SK-N-MC (cell line): ENCODE data around the gene EPHA4.

ENCODE experiments used
- DNase-seq: peaks from one replicate; pipeline ENCODE4 v3.0.0-alpha.2; 2011; ENCODE audit warnings: low read depth, low spot score
- H3K27ac ChIP-seq: fragments of 200-600 bp; sonication (generic); 2 replicates; pipeline ENCODE4 v1.5.1; 2016; ENCODE audit warnings: mixed run types
- H3K36me3 ChIP-seq: fragments of 200-600 bp; sonication (generic); 2 replicates; pipeline ENCODE4 v1.6.1; 2017; ENCODE audit warnings: antibody characterized with exemption, low read length, mixed read lengths; ENCODE audit not compliant: insufficient read depth
- H3K4me3 ChIP-seq: fragments of 200-600 bp; sonication (generic); 2 replicates; pipeline ENCODE4 v1.5.1; 2016
- H3K9ac ChIP-seq: fragments of 200-600 bp; sonication (generic); 2 replicates; pipeline ENCODE4 v1.8.0; 2017; ENCODE audit warnings: mixed run types, mixed read lengths; ENCODE audit not compliant: insufficient read length
- H3K9me3 ChIP-seq: fragments of 200-600 bp; sonication (generic); 2 replicates; pipeline ENCODE4 v1.6.1; 2017; ENCODE audit warnings: low read depth, mild to moderate bottlenecking, antibody characterized with exemption, low read length, moderate library complexity, mixed read lengths
- EZH2 ChIP-seq: fragments of 200-600 bp; sonication (generic); IDR thresholded peaks from one replicate; pipeline ENCODE4 v1.6.1; 2017; ENCODE audit warnings: antibody characterized with exemption
- FOXP2 ChIP-seq: optimal IDR thresholded peaks from 2 replicates; pipeline ENCODE3; 2011; ENCODE audit warnings: mild to moderate bottlenecking, moderate library complexity; ENCODE audit not compliant: insufficient read depth; ENCODE audit errors: extremely low read length, control extremely low read depth
- POLR2AphosphoS5 ChIP-seq: IDR thresholded peaks from 2 replicates; pipeline ENCODE4 v1.6.1; 2012; ENCODE audit warnings: mild to moderate bottlenecking, low read depth, low read length, borderline replicate concordance

Gene EPHA4

DNA sequence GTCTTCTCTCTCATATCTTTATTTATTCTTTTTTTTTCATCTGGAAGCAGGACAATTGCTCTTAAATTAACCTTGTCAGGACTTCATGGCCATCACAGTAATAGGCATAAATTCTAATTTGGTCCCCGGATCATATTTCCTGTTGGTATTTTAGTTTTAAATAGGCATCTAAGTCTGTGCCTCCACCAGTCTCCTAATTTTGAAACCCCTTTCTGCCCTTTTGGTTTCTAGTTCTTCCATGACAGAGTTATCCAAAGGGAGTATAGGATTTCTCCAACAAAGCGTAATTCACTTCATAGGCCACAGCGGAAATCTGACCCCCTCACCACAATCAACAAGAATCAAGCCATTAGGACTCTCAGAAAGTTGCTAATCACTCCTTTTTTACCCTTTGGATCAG is 3.8 kb downstream of the EPHA4 start:
- TF ChIP-seq FOXP2 (no peak), POLR2AphosphoS5 (no peak), EZH2 (no peak)
- H3K36me3 ChIP-seq: peaks cover 49% of the 10 kb centered on the region
- H3K9me3 ChIP-seq: no peaks in the 10 kb centered on the region
- DNase-seq: no peak
- no peak overlapping the region for H3K9ac ChIP-seq
- H3K27ac ChIP-seq: no peak overlapping the region
- H3K4me3 ChIP-seq: no peak overlapping the region

DNA sequence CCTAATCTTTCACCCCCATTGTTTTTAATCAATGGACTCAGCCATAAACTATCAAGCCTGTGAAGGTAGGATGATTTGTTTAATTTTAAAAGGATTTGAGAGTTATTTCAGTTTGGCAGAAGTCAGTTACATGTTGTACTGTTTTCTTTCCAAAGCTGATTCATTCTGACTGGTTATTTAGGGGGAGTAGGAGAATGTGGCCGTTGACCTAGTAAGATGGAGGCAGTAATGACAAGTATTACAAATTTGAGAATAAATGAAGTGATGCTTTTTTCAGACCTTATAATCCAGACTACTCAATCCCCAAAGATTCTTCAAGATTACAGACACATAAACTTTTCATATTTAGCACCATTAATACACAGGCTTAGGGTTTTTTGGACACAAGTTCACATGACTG is 4.3 kb downstream of the EPHA4 start:
- Histone ChIP-seq H3K4me3 (no peak overlapping the region), H3K9me3 (no peaks in the 10 kb centered on the region), H3K36me3 (peaks cover 54% of the 10 kb centered on the region), H3K9ac (no peak overlapping the region), H3K27ac (no peak overlapping the region)
- DNase-seq: no peak
- TF ChIP-seq FOXP2: no peak
- no peak for TF ChIP-seq EZH2
- no peak for TF ChIP-seq POLR2AphosphoS5

DNA sequence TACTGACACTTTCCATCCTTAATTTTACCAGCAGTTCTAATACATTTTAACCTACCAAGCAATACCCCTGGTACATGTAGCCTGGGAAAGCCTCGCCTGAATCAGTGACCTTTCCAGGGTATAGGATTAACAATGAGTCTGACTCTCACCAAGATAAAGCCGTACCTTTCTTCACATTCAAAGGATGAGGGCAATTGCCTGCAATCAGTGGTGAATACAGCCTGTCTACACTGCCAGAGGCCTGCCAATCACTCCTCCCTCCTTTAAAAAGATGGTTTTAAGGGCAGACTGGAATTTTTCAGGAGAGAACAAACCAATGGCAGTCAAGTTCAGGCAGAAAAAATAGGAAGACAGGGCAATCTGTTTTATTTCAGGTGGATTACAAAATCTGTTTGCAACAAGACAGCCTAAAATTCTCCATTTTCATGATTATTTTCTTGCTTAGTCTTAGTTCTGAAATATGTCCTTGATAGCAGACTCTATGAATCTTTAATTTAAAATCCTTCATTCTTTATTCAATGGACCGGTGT is 4.8 kb downstream of the EPHA4 start:
- H3K9ac ChIP-seq: no peak overlapping the region
- H3K9me3 ChIP-seq: no peaks in the 10 kb centered on the region
- no peak overlapping the region for H3K27ac ChIP-seq
- H3K4me3 ChIP-seq: no peak overlapping the region
- peaks cover 59% of the 10 kb centered on the region for H3K36me3 ChIP-seq
- DNase-seq: no peak
- TF ChIP-seq POLR2AphosphoS5: no peak
- no peak for TF ChIP-seq EZH2
- no peak for TF ChIP-seq FOXP2

DNA sequence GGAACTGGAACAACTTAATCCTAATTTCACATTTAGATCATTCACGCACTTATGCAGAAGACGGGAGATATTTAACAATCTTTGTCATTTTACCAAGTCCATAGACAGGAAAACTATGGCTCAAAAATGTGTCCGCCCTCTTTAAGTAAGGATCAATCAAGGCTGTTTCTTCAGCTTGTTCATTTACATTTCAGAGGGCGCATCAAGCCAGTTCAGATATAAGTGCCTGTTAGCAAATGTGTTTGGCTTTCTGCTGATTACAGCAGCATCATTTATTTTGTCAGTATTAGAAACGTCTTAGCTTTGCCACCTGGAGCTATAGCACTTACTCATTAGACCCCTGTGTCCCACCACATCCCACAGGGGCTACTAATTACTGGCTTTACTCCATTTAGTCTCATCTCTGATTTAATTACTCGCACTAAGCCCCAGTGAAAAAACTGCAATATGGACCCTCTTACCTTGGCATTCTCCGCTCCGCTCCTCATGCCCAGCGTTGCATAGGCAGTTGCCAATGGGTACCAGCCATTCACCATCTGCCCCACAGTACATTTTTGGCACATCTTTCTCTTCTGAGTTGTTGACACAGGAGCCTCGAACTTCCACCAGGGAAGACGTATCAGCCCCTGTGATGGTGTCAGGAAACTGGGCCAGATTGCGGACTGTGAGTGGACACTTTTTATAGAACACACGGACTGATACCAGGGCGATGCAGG is 8.7 kb downstream of the EPHA4 start:
- H3K27ac ChIP-seq: no peak overlapping the region

DNA sequence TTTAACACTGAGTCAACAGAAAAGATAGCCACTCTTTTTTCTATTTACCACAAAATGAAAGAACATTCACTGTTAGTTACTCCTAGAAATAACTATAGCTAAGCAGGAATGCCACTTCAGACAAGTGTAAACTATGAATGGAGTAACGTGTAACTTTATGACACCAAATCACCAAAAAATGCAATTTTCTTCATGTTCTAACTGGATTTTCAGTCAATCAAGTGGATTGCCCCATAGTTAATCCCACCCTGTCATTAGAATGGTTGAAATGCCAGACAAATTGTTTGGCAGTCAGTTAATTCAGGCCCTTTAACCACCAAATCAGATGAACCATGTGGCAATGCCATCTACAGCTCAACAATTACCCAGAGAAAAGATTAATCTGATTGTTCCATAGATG is 9.9 kb downstream of the EPHA4 start:
- Histone ChIP-seq H3K4me3 (no peak overlapping the region), H3K9ac (no peak overlapping the region), H3K9me3 (no peaks in the 10 kb centered on the region), H3K27ac (no peak overlapping the region), H3K36me3 (peaks cover 47% of the 10 kb centered on the region)
- DNase-seq: no peak
- TF ChIP-seq POLR2AphosphoS5: no peak
- TF ChIP-seq FOXP2: no peak
- no peak for TF ChIP-seq EZH2

More for the DNA sequence above, 8.7 kb downstream of the EPHA4 start:
- Histone ChIP-seq H3K9ac (no peak overlapping the region), H3K9me3 (no peaks in the 10 kb centered on the region), H3K4me3 (no peak overlapping the region), H3K36me3 (peaks cover 59% of the 10 kb centered on the region)
- TF ChIP-seq FOXP2: no peak
- no peak for TF ChIP-seq EZH2
- TF ChIP-seq POLR2AphosphoS5: no peak
- no peak for DNase-seq

DNA sequence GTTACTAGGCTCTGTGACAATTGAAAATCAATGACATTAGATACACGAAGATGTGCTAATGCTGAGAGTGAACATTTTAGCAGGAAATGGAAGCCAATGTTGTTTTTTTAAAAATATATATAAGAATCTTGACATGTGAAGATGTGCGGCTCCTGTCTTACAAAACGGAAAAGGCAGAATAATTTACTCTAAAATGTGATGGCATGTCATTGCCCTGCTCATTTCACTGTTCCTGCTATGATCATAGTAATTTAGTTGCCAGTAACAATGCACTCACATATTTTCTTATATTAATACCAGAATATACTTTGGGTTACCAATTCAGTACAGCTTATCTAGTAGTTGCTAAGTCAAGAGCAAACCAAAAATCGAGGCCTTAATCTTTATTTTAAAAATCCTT is 10.3 kb downstream of the EPHA4 start:
- peaks cover 43% of the 10 kb centered on the region for H3K36me3 ChIP-seq
- no peak overlapping the region for H3K9ac ChIP-seq
- DNase-seq: no peak
- H3K27ac ChIP-seq: no peak overlapping the region
- H3K4me3 ChIP-seq: no peak overlapping the region
- TF ChIP-seq FOXP2 (no peak), EZH2 (no peak), POLR2AphosphoS5 (no peak)
- H3K9me3 ChIP-seq: no peaks in the 10 kb centered on the region

DNA sequence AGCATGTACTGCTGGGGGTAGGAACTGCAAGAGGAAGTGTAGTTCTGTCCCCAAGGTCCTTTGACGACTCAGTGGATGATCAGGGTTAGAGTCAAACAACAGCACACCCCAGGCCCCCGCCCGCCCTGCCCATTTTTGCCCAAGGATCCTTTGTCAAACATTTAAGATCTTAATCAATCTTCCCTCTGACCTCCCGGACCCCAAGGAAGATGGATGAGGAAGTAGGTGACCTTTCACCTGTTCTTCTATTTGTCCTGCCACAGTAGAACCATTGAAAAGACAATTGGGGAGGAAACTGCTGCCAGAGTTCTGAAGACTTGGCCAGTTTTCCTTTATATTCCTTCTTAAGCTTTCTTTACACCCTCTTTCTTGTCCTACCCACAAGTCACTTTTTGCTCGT is 12.1 kb downstream of the EPHA4 start:
- Histone ChIP-seq H3K9me3 (no peaks in the 10 kb centered on the region), H3K27ac (no peak overlapping the region), H3K9ac (no peak overlapping the region), H3K4me3 (no peak overlapping the region), H3K36me3 (peaks cover 35% of the 10 kb centered on the region)
- TF ChIP-seq FOXP2: no peak
- TF ChIP-seq POLR2AphosphoS5: no peak
- no peak for TF ChIP-seq EZH2
- DNase-seq: no peak

DNA sequence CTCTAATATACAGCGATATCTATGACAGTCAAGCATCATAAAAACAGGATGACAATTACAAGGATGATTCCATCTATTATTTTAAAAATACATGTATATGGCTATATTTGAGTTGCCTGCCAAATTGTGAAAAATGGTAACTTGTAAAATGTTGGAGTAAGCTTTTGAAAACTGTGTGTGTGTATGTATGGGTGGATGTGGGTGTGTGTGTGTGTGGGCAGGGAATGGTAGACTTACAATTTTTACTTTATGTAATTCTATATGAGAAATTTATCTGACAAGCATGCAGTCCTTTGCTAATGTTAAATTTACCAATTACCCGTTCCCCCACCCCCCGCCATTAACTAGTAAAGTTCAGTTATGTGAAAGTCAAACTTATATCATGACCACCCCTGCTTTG is 14.0 kb downstream of the EPHA4 start:
- Histone ChIP-seq H3K4me3 (no peak overlapping the region), H3K27ac (no peak overlapping the region)

DNA sequence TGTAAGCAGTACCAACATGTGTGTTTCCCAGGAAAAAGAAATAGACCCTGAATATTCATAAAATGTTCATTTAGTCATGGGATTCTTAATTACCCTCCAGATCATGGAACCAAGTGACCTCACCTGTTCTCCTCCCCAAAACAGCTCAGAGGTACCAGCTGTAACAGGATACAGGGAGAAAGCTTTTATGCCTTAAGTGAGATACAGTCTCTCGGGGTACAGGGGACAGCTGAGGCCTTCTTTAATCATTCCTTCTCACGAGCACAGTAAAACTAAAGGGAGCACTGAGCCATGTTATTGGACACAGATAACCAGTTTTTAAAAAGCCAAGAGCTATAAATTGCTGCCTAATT is 16.6 kb downstream of the EPHA4 start:
- H3K9ac ChIP-seq: no peak overlapping the region

More for the DNA sequence above, 14.0 kb downstream of the EPHA4 start:
- no peak for DNase-seq
- TF ChIP-seq EZH2 (no peak), FOXP2 (no peak)
- H3K9ac ChIP-seq: no peak overlapping the region
- peaks cover 20% of the 10 kb centered on the region for H3K36me3 ChIP-seq
- no peaks in the 10 kb centered on the region for H3K9me3 ChIP-seq

More for the DNA sequence above, 16.6 kb downstream of the EPHA4 start:
- no peak overlapping the region for H3K4me3 ChIP-seq
- H3K27ac ChIP-seq: no peak overlapping the region
- DNase-seq: no peak
- H3K9me3 ChIP-seq: no peaks in the 10 kb centered on the region
- H3K36me3 ChIP-seq: peaks cover 8% of the 10 kb centered on the region
- TF ChIP-seq EZH2 (no peak), FOXP2 (no peak), POLR2AphosphoS5 (no peak)
